ENCODE data around the gene MEIOSIN.
"Not testable (repeated sequence)": the region's sequence is repeated elsewhere in the genome, so short reads cannot be mapped to it uniquely, and the experiment has no call there.

MEIOSIN gene

GRCh38 chr19:45733160-45733810 is at the start of gene MEIOSIN:
Gene MEIOSIN, plus strand, starts transcription at chr19:45733439. Its CDS starts 1,938 bp downstream, at chr19:45735377.
- no peak for DNase-seq (ENCODE audit: low spot score)

GRCh38 chr19:45685045-45685444 is 48.2 kb upstream of the MEIOSIN start:
- DNase-seq (ENCODE audit: low spot score): not testable (repeated sequence)

GRCh38 chr19:45687599-45687998 is 45.6 kb upstream of the MEIOSIN start:
- DNase-seq (ENCODE audit: low spot score): no peak

GRCh38 chr19:45691516-45692186 is 41.6 kb upstream of the MEIOSIN start, which contains the start of gene SNRPD2:
Gene SNRPD2, minus strand, starts transcription at chr19:45691953. Its CDS starts 65 bp downstream, at chr19:45691888.
- peak; percentile 96 for DNase-seq (ENCODE audit: low spot score)

- peak; percentile 97 for DNase-seq (ENCODE audit: low spot score)
Measured at GRCh38 chr19:45692187-45693105, 40.8 kb upstream of the MEIOSIN start, which contains the start of gene QPCTL. Gene QPCTL, plus strand, starts transcription at chr19:45692666. Its CDS starts 38 bp downstream, at chr19:45692704.

GRCh38 chr19:45693106-45693788 is 40.0 kb upstream of the MEIOSIN start:
- peak; percentile 87 for DNase-seq (ENCODE audit: low spot score)

- no peak for DNase-seq (ENCODE audit: low spot score)
Measured at GRCh38 chr19:45701676-45702075, 31.6 kb upstream of the MEIOSIN start.

GRCh38 chr19:45705115-45705514 is 28.1 kb upstream of the MEIOSIN start:
- no peak for DNase-seq (ENCODE audit: low spot score)

- DNase-seq (ENCODE audit: low spot score): no peak
Measured at GRCh38 chr19:45705710-45706415, 27.4 kb upstream of the MEIOSIN start.

GRCh38 chr19:45710356-45711130 is 22.7 kb upstream of the MEIOSIN start:
- DNase-seq (ENCODE audit: low spot score): no peak

GRCh38 chr19:45711851-45712698 is 21.2 kb upstream of the MEIOSIN start:
- DNase-seq (ENCODE audit: low spot score): no peak

- no peak for DNase-seq (ENCODE audit: low spot score)
Measured at GRCh38 chr19:45712699-45713067, 20.6 kb upstream of the MEIOSIN start.

- no peak for DNase-seq (ENCODE audit: low spot score)
Measured at GRCh38 chr19:45713141-45713540, 20.1 kb upstream of the MEIOSIN start.

GRCh38 chr19:45715139-45715538 is 18.1 kb upstream of the MEIOSIN start:
- DNase-seq (ENCODE audit: low spot score): no peak

- peak; percentile 26 for DNase-seq (ENCODE audit: low spot score)
Measured at GRCh38 chr19:45716359-45717130, 16.7 kb upstream of the MEIOSIN start.

- peak; percentile 98 for DNase-seq (ENCODE audit: low spot score)
Measured at GRCh38 chr19:45717131-45717982, 15.9 kb upstream of the MEIOSIN start.

- DNase-seq (ENCODE audit: low spot score): no peak
Measured at GRCh38 chr19:45717983-45718650, 15.1 kb upstream of the MEIOSIN start.
